ENCODE data around the gene MEX3D. TPM values are rescaled to one million over a fixed set of nuclear protein-coding genes. Genes with fewer than 3 reads are reported as not detected.

The MEX3D gene
- 10 to 100 TPM; 16.7 to 20.2 (median 18.0) TPM for polyA plus RNA-seq (ENCODE audit: insufficient read length in 3 of 3)

DNA sequence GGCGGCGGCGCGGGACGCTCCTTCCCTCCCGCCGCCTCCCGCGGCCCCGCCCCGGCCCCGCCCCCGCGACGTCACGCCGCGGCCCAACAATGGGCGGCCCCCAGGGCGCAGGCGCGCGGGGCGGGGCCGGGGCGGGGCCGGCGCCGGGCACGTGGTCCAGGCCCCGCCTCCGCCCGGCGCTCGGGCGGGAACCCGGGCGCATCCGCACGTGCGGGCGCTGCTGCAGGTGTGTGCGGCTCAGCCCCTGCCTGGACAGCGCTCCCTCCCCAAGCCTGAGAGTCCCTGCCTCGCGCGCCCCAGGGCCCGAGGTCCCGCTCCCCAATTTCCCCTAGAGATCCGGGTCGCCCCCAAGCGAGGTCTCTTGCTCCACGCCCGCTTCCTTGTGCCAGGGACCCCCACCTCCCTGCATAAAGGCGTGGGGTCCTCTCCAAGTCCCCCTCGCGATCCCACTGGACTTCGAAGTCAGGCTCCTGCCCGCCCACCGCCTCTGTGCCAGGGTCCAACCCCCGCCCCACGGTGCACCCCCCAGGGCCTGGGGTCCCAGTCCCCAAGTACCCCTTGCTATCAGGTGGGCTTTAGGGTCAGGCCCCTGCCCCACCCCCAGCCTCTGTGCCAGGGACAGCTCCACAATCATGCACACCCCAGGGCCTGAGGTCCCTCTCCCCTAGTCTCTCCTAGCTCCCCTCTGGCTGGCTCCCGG, at the start of gene MEX3D:
Gene MEX3D, minus strand, starts transcription at position 6 of the 700 bp plus-strand sequence. CDS start 267 bp downstream, outside the sequence.
- peak in 1 of 3 donors; percentile 46 for DNase-seq (ENCODE audit: low read depth in 3 of 3, low spot score in 2 of 3)

GRCh38 chr19:1616875-1617274, 48.8 kb upstream of the MEX3D start:
- DNase-seq (ENCODE audit: low read depth in 3 of 3, low spot score in 2 of 3) = no peak

- DNase-seq (ENCODE audit: low read depth in 3 of 3, low spot score in 2 of 3) = no peak
Measured at GRCh38 chr19:1616396-1616795, 48.3 kb upstream of the MEX3D start.

DNA sequence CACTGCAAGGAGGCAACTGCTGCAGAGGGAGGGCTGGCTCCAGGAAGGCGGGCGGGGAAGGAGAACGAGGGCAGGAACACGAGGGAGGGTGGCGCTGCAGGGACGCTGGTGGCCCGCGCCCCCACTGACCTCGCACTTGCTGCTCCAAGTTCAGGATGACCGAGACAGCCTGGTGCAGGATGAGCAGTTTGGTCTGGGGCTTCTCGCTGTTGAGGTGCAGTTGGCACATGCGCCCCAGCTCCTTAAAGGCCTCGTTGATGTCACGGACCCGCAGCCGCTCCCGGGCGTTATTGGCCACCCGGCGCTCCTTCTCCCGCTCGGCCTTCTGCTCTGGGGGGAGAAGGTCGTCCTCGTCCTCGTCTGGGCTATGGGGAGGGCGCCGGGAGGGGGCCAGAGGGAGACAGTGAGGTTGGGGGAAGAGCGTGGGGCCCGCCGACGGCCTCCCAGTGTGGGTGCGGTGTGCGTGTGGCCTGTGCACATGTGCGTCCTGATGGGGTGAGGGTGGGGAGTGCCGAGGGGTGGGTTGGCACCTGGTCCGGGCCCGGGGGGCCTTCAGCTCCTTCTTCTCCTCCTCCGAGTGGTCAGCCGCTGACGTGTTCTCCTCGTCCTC, 47.1 kb upstream of the MEX3D start:
- DNase-seq (ENCODE audit: low read depth in 3 of 3, low spot score in 2 of 3) = no peak

GRCh38 chr19:1613808-1614570, 45.9 kb upstream of the MEX3D start:
- no peak for DNase-seq (ENCODE audit: low read depth in 3 of 3, low spot score in 2 of 3)

DNA sequence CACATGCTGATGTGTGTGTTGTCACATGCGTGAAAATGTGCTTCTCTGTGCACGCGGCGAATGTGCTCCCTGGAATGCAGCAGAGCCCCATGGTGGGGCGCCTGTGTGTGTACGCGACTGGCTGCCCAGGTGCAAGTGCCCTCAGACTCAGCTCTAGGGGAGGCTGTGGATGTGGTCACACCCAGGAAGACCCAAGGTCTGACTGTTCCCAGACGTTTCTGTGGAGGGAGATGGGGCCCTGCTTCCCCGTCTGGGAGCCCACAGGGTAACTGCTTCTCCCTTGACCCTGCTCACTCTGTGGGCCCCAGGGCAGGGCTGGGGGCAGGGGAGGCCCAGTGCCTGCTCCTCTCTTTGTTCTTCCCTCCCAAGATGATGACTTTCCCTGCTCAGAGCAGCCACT, 45.0 kb upstream of the MEX3D start:
- no peak for DNase-seq (ENCODE audit: low read depth in 3 of 3, low spot score in 2 of 3)

DNA sequence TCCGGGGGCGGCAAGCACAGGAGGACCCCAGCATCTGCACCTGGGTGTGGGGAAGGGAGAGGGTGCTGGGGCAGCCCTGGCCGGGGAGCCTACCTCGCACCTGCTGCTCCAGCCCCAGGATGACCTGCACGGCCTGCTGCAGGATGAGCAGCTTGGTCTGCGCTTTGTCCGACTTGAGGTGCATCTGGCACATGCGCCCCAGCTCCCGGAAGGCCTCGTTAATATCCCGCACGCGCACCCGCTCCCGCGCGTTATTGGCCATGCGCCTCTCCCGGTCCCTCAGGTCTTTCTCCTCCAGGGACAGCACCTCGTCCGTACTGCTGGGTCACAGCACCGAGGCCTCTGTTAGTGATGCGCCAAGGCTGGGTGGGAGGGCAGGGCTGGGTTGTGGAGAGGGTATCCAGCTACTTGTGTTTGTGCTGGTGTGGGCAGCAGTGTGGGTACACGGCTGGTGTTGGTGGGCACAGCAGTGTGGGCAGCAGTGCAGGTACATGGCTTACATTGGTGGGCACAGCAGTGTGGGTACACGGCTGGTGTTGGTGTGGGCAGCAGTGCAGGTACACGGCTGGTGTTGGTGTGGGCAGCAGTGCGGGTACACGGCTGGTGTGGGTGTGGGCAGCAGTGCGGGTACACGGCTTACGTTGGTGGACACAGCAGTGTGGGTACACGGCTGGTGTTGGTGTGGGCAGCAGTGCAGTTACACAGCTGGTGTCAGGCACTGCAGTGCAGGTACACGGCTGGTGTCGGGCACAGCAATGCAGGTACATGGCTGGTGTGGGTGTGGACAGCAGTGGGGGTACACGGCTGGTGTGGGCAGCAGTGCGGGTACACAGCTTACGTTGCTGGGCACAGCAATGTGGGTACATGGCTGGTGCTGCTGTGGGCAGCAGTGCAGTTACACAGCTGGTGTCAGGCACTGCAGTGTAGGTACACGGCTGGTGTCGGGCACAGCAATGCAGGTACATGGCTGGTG, 44.3 kb upstream of the MEX3D start:
- no peak for DNase-seq (ENCODE audit: low read depth in 3 of 3, low spot score in 2 of 3)

GRCh38 chr19:1611353-1611752, 43.2 kb upstream of the MEX3D start:
- DNase-seq (ENCODE audit: low read depth in 3 of 3, low spot score in 2 of 3) = no peak

- no peak for DNase-seq (ENCODE audit: low read depth in 3 of 3, low spot score in 2 of 3)
Measured at GRCh38 chr19:1610579-1610978, 42.5 kb upstream of the MEX3D start.

DNA sequence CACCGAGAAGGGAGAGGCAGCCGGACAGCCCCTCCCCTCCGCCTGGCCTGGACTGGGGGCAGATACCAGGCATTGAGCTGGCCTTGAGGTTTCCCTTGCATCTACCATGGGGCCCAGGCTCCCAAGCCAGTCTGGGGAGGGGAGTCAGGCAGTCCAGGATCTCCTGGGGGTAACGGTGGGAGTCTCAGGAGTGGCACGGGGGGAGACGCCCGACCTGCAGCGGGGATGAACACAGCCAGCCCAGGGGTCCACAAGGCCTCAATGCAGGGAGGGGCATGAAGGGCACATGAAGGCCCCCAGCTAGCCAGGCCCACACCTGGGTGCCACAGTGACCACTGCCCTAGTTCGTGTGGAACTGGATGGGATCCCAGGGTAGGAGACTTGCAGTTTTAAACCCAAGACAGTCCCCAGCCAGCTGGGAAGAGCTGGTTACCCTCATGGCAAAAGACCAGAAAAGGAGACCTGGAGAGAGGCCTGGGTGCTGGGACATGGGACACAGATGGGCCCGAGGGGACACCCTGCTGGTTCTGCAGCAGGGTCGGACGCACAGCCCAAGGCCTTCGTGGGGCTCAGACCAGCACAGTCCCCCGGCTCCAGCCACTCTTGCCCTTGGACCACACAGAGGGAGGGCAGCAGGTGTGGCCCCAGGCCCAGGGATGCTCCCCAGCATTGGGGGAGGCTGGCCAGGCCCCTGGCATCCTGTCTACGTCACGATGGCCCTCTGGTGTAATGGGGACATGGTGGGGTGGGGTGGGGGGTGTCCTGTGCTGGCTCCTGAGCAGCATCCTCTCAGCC, 41.8 kb upstream of the MEX3D start:
- no peak for DNase-seq (ENCODE audit: low read depth in 3 of 3, low spot score in 2 of 3)

- DNase-seq (ENCODE audit: low read depth in 3 of 3, low spot score in 2 of 3) = no peak
Measured at GRCh38 chr19:1609103-1609396, 40.9 kb upstream of the MEX3D start.

DNA sequence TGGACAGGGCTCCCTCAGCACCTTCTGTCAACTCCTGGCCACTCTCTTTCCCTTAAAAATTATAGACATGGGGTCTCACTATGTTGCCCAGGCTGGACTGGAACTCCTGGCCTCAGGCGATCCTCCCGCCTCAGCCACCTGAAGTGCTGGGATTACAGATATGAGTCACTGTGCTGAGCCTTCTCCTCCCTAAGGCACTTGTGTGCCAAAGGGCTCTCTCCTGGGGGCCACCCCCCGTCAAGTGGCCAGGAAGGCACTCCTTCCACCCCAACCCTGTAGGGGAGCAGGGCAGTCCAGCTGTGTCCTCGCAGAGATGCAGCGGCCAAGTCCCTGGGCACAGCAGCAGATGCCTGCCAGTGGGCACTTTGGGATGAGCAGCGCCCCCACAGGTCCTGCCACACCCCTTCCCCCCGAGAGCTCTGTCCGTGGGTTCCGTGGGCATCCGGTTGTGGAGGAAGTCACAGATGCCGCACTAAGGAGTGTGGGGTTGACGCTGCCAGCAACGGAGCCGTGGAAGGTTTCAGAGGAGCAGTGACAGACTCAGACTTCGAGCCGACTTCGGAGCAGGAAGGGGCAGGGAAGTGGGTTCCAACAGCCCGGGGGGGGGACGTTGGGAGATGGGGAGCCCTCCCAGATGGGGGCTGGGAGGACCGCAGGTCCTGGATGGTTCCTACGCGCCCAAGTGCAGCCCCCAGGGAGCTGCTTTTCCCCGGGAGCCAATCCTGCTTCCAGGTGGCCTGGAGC, 40.4 kb upstream of the MEX3D start:
- DNase-seq (ENCODE audit: low read depth in 3 of 3, low spot score in 2 of 3) = no peak

DNA sequence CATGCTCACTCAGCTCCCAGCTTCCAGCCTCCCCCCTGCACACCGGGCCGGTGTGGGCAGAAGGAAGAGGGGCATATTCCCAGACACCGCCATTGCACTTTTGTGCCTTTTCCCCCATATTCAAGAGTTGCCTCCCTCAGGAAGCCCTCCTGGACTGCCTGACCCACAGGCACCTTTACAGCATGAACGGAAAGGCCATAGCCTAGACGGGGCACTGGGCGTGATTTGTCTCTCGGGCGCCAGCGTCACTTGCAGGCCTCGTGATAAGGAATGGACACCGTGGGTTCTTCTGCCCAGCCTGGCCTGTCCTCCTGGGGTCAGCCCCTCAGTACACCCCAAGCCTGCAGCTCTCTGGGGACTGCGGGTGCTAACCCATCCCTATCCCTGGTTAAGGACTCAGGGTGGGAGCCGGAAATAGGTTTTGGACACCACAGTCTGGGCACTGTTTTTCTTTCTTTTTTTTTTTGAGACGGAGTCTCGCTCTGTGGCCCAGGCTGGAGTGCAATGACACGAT, 38.1 kb upstream of the MEX3D start:
- no peak for DNase-seq (ENCODE audit: low read depth in 3 of 3, low spot score in 2 of 3)

DNA sequence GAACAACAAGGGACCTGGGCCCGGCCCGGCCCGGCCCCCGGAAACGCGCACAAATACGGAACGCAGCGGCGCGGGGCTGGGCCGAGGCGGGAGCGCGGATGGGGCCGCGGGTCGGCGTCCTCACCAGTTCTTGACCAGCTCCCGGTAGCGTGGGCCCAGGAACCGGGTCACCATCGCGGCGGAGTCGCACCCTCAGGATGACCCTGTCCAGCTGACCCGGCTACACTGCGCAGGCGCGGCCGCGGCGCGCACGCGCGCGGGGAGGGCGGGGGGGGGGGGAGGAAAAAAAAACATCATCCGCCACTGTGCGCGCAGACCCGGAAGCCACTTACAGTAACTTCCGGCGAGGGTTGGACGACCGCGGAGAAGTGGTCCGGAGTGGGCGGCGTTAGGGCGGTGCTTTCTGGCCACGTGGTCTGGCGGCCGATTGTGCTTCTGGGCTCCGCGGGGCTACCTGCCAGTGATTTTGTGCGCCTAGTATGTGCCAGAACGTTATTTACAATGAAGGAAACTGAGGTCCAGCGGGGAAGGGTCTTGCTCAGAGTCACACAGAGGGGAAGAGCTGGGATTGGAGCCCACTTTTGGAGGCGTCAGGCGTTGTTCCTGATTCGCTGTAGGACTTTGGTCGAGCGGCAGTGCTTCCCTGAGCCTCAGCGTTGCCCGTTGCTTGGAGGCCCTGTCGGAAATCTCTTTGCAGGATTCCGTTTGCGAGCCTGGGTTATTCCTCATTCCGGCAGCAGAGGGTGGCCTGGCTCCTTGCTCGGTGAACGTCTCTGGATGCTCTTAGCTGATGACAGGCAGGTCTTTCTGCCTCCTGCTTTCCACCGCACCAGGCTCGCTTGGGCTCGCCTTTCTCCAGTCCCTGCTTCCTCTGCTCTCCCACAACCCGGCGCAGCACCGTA, 37.4 kb upstream of the MEX3D start, which contains the start of gene UQCR11:
Gene UQCR11, minus strand, starts transcription at position 227 of the 902 bp plus-strand sequence. Its CDS starts 53 bp downstream, at position 174.
- peak; percentile 87 to 90 (median 90) for DNase-seq (ENCODE audit: low read depth in 3 of 3, low spot score in 2 of 3)

- no peak for DNase-seq (ENCODE audit: low read depth in 3 of 3, low spot score in 2 of 3)
Measured at GRCh38 chr19:1602091-1602707, 34.1 kb upstream of the MEX3D start.

DNA sequence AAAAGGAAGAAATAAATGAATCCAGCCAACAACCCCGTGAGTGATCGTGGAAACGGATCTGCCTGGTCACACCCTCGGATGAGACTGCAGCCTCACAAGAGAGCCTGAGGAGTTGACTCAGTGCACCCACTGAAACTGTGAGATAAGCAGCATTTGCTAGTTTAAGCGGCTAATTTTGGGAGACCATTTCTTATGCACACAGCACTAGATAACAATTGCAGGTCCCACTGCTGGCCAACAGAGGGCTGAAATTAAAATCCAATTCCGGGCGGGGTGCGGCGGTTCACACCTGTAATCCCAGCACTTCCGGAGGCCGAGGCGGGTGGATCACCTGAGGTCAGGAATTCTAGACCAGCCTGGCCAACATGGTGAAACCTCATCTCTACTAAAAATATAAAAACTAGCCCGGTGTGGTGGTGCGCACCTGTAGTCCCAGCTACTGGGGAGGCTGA, 33.5 kb upstream of the MEX3D start:
- DNase-seq (ENCODE audit: low read depth in 3 of 3, low spot score in 2 of 3) = no peak

- DNase-seq (ENCODE audit: low read depth in 3 of 3, low spot score in 2 of 3) = no peak
Measured at GRCh38 chr19:1599460-1599846, 31.3 kb upstream of the MEX3D start.

Data from right renal cortex interstitium (tissue), 3 donors.